ENCODE data around the gene PRKAB1. TPM values are rescaled to one million over a fixed set of nuclear protein-coding genes. Genes with fewer than 3 reads are reported as not detected.
"Not testable (repeated sequence)": the region's sequence is repeated elsewhere in the genome, so short reads cannot be mapped to it uniquely, and the experiment has no call there.

The PRKAB1 gene
- total RNA-seq, 1 experiment from 2014 or later: 32.7 TPM

DNA sequence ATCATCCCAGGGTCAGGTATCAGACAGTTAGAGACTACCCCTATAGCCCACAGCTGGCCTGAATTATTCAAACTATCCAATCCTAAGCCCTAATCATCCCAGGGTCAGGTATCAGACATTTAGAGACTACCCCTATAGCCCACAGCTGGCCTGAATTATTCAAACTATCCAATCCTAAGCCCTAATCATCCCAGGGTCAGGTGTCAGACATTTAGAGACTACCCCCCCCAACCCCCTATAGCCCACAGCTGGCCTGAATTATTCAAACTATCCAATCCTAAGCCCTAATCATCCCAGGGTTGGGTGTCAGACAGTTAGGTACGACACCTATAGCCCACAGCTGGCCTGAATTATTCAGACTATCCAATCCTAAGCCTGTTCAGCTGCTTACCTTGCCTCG, 10.9 kb upstream of the PRKAB1 start:
- DNase-seq; H3K4me3 ChIP-seq (ENCODE audit: low read length); H2AFZ ChIP-seq (ENCODE audit: low read length); H3K9me2 ChIP-seq (replicated peaks; ENCODE audit: insufficient read depth, low read length); H3K4me1 ChIP-seq (ENCODE audit: low read length); H3K36me3 ChIP-seq (ENCODE audit: insufficient read depth, low read length); H3K4me2 ChIP-seq (ENCODE audit: low read depth, low read length, poor library complexity, severe bottlenecking); H3K9me3 ChIP-seq (ENCODE audit: low read length); H3K9ac ChIP-seq (ENCODE audit: low read length); H3K27ac ChIP-seq (ENCODE audit: low read length); H3K27me3 ChIP-seq (ENCODE audit: low read length); H3K79me2 ChIP-seq (ENCODE audit: low read length); H4K20me1 ChIP-seq (ENCODE audit: insufficient read depth, low read depth, low read length): not testable (repeated sequence)

DNA sequence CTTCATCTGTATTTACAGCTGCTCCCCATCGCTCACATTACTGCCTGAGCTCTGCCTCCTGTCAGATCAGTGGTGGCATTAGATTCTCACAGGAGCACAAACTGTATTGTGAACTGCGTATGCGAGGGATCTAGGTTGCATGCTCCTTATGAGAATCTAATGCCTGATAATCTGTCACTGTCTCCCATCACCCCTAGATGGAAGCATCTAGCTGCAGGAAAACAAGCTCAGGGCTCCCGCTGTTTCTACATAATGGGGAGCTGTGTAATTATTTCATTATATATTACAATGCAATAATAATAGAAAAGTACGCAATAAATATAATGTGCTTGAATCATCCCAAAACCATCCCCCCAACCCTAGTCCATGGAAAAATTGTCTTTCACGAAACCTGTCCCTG, 9.8 kb upstream of the PRKAB1 start:
- not testable (repeated sequence) for H3K36me3 ChIP-seq (ENCODE audit: insufficient read depth, low read length); H4K20me1 ChIP-seq (ENCODE audit: insufficient read depth, low read depth, low read length); H3K4me1 ChIP-seq (ENCODE audit: low read length); H3K4me3 ChIP-seq (ENCODE audit: low read length); H3K27ac ChIP-seq (ENCODE audit: low read length); H3K9ac ChIP-seq (ENCODE audit: low read length); H2AFZ ChIP-seq (ENCODE audit: low read length); DNase-seq; H3K9me2 ChIP-seq (replicated peaks; ENCODE audit: insufficient read depth, low read length); H3K27me3 ChIP-seq (ENCODE audit: low read length); H3K4me2 ChIP-seq (ENCODE audit: low read depth, low read length, poor library complexity, severe bottlenecking); H3K9me3 ChIP-seq (ENCODE audit: low read length); H3K79me2 ChIP-seq (ENCODE audit: low read length)

DNA sequence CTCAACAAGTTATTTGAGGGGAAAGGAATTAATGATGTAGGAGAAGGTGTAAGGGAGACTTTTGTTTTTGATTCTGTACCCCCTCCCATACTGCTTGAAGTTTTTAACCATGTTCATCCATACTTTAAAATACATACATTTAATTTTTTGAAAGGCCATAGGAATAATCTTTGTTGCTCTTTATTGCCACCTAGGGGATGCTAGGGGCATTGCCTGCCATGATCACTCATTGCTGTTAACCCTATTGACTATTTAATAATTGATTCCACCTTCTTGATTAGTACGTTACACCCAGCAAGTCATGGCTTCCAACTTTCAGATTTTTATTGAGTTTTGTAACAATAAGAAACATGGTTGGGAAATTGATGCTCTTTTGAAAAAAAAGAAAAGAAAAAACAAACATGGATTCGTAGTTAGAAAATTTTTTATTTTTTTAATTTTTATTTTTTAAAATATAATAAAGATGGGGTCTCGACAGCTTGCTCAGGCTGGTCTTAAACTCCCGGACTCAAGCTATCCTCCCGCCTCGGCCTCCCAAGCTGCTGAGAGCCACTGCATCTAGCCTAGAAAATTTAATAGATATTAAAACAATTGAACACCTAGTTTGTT, 8.5 kb upstream of the PRKAB1 start:
- Histone ChIP-seq H3K9ac (ENCODE audit: low read length) (no peak overlapping the region), H3K27me3 (ENCODE audit: low read length) (no peaks in the 10 kb centered on the region), H3K79me2 (ENCODE audit: low read length) (no peaks in the 10 kb centered on the region), H3K27ac (ENCODE audit: low read length) (no peak overlapping the region), H3K4me2 (ENCODE audit: low read depth, low read length, poor library complexity, severe bottlenecking) (no peak overlapping the region), H3K36me3 (ENCODE audit: insufficient read depth, low read length) (no peaks in the 10 kb centered on the region), H4K20me1 (ENCODE audit: insufficient read depth, low read depth, low read length) (no peaks in the 10 kb centered on the region), H3K9me3 (ENCODE audit: low read length) (no peaks in the 10 kb centered on the region), H3K9me2 (replicated peaks; ENCODE audit: insufficient read depth, low read length) (no peaks in the 10 kb centered on the region), H3K4me1 (ENCODE audit: low read length) (peaks cover 4% of the 10 kb centered on the region), H2AFZ (ENCODE audit: low read length) (peak overlapping the region; percentile 74; the same call in 1 of the 2 replicates), H3K4me3 (ENCODE audit: low read length) (no peak overlapping the region)
- DNase-seq: peak; percentile 78

DNA sequence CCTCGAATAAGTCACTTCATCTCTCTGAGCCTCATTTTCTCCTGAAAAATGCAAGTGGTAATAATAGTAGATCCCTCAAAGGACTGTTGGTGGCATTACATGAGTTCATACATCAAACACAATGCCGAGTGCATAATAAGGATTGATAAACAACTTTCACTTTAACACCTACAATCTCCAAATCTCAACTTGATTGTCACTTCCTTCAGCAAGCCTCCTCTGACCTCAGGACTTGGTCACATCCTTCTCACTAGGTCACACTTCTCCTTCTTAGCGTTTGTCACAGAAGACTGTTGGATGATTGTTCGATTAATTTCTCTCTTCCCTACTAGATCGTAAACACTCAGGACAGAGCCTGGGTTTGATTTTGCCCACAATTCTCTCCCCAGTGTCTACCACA, 7.9 kb upstream of the PRKAB1 start:
- Histone ChIP-seq H3K4me2 (ENCODE audit: low read depth, low read length, poor library complexity, severe bottlenecking) (no peak overlapping the region), H3K36me3 (ENCODE audit: insufficient read depth, low read length) (no peaks in the 10 kb centered on the region), H3K27me3 (ENCODE audit: low read length) (no peaks in the 10 kb centered on the region), H3K4me3 (ENCODE audit: low read length) (no peak overlapping the region), H3K27ac (ENCODE audit: low read length) (no peak overlapping the region), H4K20me1 (ENCODE audit: insufficient read depth, low read depth, low read length) (no peaks in the 10 kb centered on the region), H3K9me3 (ENCODE audit: low read length) (no peaks in the 10 kb centered on the region), H3K9me2 (replicated peaks; ENCODE audit: insufficient read depth, low read length) (no peaks in the 10 kb centered on the region), H2AFZ (ENCODE audit: low read length) (peak overlapping the region; percentile 74; the same call in 1 of the 2 replicates), H3K4me1 (ENCODE audit: low read length) (peaks cover 4% of the 10 kb centered on the region), H3K9ac (ENCODE audit: low read length) (no peak overlapping the region), H3K79me2 (ENCODE audit: low read length) (no peaks in the 10 kb centered on the region)
- DNase-seq: no peak

DNA sequence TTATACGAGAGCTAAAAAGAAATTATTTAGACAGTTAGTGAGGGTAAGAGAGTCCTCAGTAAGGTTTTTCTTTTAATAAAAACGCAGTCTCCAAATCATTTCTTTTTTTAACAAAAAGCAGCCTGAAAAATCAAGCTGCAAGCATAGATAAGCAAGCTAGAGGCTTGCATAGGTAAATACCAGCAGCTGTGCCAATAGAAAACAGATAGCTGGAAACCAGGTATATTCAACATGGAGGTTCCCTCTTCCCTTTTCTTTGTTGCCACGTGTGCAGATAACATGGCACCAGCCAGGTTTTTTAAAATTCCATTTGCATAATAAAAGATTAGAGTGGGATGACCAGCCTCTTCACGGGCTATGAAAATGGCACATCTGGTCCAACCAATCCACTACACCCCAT, 6.1 kb upstream of the PRKAB1 start:
- H3K9ac ChIP-seq (ENCODE audit: low read length): no peak overlapping the region
- H3K9me2 ChIP-seq (replicated peaks; ENCODE audit: insufficient read depth, low read length): no peaks in the 10 kb centered on the region
- DNase-seq: no peak
- no peak overlapping the region for H3K27ac ChIP-seq (ENCODE audit: low read length)
- no peak overlapping the region for H2AFZ ChIP-seq (ENCODE audit: low read length)
- no peak overlapping the region for H3K4me2 ChIP-seq (ENCODE audit: low read depth, low read length, poor library complexity, severe bottlenecking)
- H3K4me3 ChIP-seq (ENCODE audit: low read length): no peak overlapping the region
- no peaks in the 10 kb centered on the region for H4K20me1 ChIP-seq (ENCODE audit: insufficient read depth, low read depth, low read length)
- no peaks in the 10 kb centered on the region for H3K9me3 ChIP-seq (ENCODE audit: low read length)
- H3K36me3 ChIP-seq (ENCODE audit: insufficient read depth, low read length): no peaks in the 10 kb centered on the region
- no peaks in the 10 kb centered on the region for H3K27me3 ChIP-seq (ENCODE audit: low read length)
- no peaks in the 10 kb centered on the region for H3K79me2 ChIP-seq (ENCODE audit: low read length)
- H3K4me1 ChIP-seq (ENCODE audit: low read length): peaks cover 23% of the 10 kb centered on the region

DNA sequence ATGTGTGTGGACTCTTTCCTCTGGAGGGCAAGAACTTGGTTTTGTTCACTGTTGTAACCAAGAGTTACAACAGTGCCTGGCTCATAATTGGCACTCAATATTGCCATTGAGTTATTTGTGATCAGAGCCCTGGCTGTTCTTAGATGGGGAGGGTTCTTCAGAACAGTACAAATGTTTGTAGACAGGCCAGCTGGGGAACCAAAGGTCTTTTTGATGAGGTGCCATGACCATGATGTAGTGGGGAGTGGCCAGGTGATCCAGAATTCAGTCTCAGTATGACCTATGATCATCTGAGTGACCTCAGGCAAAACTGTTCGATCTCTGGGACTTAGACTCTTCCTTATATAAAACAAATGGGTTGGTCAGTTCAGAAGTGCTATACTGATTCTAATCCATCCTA, 3.3 kb upstream of the PRKAB1 start:
- Histone ChIP-seq H3K79me2 (ENCODE audit: low read length) (peaks cover 18% of the 10 kb centered on the region), H3K27ac (ENCODE audit: low read length) (no peak overlapping the region), H3K36me3 (ENCODE audit: insufficient read depth, low read length) (no peaks in the 10 kb centered on the region), H3K4me3 (ENCODE audit: low read length) (no peak overlapping the region), H3K27me3 (ENCODE audit: low read length) (no peaks in the 10 kb centered on the region), H4K20me1 (ENCODE audit: insufficient read depth, low read depth, low read length) (no peaks in the 10 kb centered on the region), H3K9ac (ENCODE audit: low read length) (no peak overlapping the region), H2AFZ (ENCODE audit: low read length) (no peak overlapping the region), H3K9me3 (ENCODE audit: low read length) (no peaks in the 10 kb centered on the region), H3K9me2 (replicated peaks; ENCODE audit: insufficient read depth, low read length) (no peaks in the 10 kb centered on the region), H3K4me2 (ENCODE audit: low read depth, low read length, poor library complexity, severe bottlenecking) (no peak overlapping the region), H3K4me1 (ENCODE audit: low read length) (peaks cover 31% of the 10 kb centered on the region)
- no peak for DNase-seq

DNA sequence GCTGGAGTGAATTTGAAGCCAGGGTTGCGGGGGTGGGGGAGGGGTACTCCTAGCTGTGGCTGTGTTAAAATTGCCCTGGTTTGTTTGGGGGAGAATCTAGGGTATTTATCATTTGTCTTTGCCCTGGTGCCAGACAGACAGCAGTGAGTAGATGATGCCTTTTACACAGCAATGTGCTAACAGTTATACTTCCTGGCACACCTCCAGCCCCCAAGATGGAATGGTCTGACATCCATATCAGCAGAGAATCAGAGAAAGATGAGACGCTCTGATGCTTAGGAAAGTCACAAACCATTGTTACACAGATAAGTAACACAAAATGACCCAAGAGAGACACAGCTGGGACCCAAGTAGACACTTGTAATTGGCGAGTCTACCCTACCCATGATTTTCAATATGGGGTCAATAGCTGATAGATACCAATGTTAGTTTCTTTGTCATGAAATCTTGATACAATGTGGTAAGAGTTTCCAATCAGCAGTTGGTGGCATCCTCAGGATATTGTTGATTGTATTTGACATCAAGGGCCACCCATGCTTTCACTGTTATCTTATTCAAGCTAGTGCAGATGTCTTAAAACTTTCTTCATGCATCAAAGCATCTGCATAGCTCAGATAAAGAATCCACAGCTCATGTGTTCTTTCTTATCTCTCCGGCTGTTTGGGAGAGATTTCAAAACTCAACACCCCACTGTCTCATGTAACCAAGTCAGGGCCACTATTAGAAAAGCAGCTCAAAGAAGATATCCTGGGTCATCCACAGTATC, 2.6 kb upstream of the PRKAB1 start:
- Histone ChIP-seq H3K9me2 (replicated peaks; ENCODE audit: insufficient read depth, low read length) (no peaks in the 10 kb centered on the region), H3K9me3 (ENCODE audit: low read length) (no peaks in the 10 kb centered on the region), H3K4me2 (ENCODE audit: low read depth, low read length, poor library complexity, severe bottlenecking) (peak overlapping the region; percentile 84), H3K36me3 (ENCODE audit: insufficient read depth, low read length) (peaks cover 5% of the 10 kb centered on the region; the same call in 1 of the 2 replicates), H3K4me1 (ENCODE audit: low read length) (peaks cover 34% of the 10 kb centered on the region), H3K9ac (ENCODE audit: low read length) (peak overlapping the region; percentile 65), H2AFZ (ENCODE audit: low read length) (peak overlapping the region; percentile 63), H3K79me2 (ENCODE audit: low read length) (peaks cover 25% of the 10 kb centered on the region), H3K27me3 (ENCODE audit: low read length) (no peaks in the 10 kb centered on the region), H3K4me3 (ENCODE audit: low read length) (peak overlapping the region; percentile 54), H3K27ac (ENCODE audit: low read length) (peak overlapping the region; percentile 97), H4K20me1 (ENCODE audit: insufficient read depth, low read depth, low read length) (peaks cover 2% of the 10 kb centered on the region; the same call in 1 of the 2 replicates)
- no peak for DNase-seq

DNA sequence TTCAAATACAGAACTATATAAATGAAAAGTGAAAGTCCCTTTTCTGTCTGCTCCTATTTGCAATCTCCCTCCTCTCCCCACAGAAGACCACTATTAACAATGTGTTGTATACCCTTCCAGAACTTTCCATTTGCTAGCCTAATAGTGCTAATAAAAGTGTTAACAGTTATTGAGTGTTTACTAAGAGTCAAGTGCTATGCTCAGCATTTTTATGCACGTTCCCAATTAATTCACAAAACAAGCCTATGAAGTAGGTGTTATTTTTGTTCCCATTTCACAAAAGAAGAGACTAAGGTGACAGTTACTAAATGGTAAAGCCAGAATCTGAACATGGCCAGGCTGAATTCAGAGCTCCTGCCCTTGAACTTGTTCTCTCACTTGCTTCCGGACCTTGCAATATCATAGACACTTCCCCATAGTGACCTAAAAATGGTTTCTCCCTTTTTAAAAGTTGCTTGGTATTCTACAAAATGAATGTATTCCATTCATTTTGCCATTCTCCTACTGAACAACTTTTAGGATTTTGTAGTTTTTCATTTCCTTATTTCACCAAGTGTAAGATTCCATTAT, 1.6 kb upstream of the PRKAB1 start:
- Histone ChIP-seq H3K27me3 (ENCODE audit: low read length) (no peaks in the 10 kb centered on the region), H3K79me2 (ENCODE audit: low read length) (peaks cover 35% of the 10 kb centered on the region), H3K36me3 (ENCODE audit: insufficient read depth, low read length) (peaks cover 14% of the 10 kb centered on the region), H3K4me1 (ENCODE audit: low read length) (peaks cover 43% of the 10 kb centered on the region), H3K9me2 (replicated peaks; ENCODE audit: insufficient read depth, low read length) (no peaks in the 10 kb centered on the region), H4K20me1 (ENCODE audit: insufficient read depth, low read depth, low read length) (peaks cover 10% of the 10 kb centered on the region; the same call in 1 of the 2 replicates), H3K4me3 (ENCODE audit: low read length) (peak overlapping the region; percentile 54), H3K4me2 (ENCODE audit: low read depth, low read length, poor library complexity, severe bottlenecking) (peak overlapping the region; percentile 84), H3K27ac (ENCODE audit: low read length) (peak overlapping the region; percentile 97), H3K9me3 (ENCODE audit: low read length) (no peaks in the 10 kb centered on the region), H3K9ac (ENCODE audit: low read length) (peak overlapping the region; percentile 65), H2AFZ (ENCODE audit: low read length) (peak overlapping the region; percentile 63)
- peak; percentile 81 for DNase-seq

Measured in Karpas-422 (cell line).